ENCODE data around the gene SPIRE1.
"Not testable (repeated sequence)": the region's sequence is repeated elsewhere in the genome, so short reads cannot be mapped to it uniquely, and the experiment has no call there.

Gene SPIRE1

DNA sequence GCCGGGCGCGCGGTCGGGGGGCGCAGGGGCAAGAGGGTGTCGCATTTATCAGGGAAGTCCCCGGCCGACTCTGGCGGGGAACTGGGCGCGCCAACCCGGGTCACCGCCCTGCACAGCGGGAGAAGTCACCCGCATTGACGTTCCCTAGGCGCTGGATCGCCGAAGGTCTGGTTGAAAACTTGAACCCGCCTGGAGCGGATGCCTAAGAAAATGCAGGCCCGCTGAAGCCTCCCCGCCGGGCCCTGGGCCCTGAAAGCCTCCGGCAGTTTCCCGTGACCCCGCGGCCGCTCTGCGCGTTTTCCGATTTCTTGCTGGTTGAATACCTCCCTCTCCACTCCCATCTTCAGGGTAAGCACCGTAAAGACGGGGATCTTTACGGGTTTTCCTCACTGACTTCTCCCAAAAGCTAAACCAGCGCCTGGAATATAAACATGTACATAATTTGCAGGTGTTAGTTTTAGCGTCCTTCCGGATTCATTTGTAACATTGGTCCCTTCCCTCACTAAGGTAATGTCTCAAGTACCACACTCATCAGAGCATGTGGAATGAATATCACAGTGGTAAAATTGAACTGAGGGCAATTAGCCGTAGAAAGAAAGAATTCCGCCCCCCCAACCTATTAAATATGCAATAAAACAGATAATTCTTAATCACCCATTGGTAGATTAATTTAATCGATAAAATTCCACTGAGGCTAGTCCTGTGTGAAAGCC is 675 bp upstream of the SPIRE1 start:
- H3K4me3 ChIP-seq (ENCODE audit: low read length) = peak overlapping the region; percentile 65; the same call in 1 of the 2 replicates
- TF ChIP-seq ZNF274 (IDR thresholded peaks at IDR 0.05; ENCODE audit: low read depth, low read length) = no peak

GRCh38 chr18:12656938-12657683 is 796 bp downstream of the SPIRE1 start:
- peak overlapping the region; percentile 65 for H3K4me3 ChIP-seq (ENCODE audit: low read length)
- TF ChIP-seq ZNF274 (IDR thresholded peaks at IDR 0.05; ENCODE audit: low read depth, low read length) = no peak

DNA sequence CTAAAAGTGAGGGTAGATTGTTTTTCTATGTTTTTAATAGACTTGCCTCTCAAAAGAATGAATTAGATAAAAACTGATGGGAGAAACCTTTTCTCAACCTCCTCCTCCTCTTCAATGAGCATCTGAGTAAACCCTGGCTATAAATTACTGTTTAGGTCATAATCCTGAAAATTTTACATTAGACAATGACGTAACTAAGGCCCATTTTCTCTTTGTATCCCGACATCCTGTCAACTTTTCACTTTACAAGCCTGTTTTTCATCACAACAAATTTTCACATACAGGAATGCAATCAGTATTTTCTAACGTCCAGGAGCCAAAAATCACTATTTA is 1.3 kb downstream of the SPIRE1 start:
- peak overlapping the region; percentile 65 for H3K4me3 ChIP-seq (ENCODE audit: low read length)
- TF ChIP-seq ZNF274 (IDR thresholded peaks at IDR 0.05; ENCODE audit: low read depth, low read length) = no peak

DNA sequence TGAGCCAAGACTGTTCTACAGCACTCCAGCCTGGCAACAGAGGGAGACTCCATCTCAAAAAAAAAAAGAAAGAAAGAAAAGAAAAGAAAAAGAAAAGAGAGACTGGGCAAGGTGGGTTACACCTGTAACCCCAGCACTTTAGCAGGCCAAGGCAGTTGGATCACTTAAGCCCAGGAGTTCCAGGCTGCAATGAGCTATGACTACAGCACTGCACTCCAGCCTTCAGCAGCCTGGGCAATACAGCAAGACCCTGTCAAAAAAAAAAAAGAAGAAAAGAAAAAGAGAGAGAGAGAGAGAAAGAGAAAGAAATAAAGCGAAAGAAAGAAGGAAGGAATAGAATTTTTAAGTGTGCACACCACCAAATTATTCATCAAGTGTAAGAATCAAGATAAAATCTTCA is 2.9 kb downstream of the SPIRE1 start:
- H3K4me3 ChIP-seq (ENCODE audit: low read length) = no peak overlapping the region
- TF ChIP-seq ZNF274 (IDR thresholded peaks at IDR 0.05; ENCODE audit: low read depth, low read length) = no peak

GRCh38 chr18:12652861-12653401 is 5.0 kb downstream of the SPIRE1 start:
- TF ChIP-seq ZNF274 (IDR thresholded peaks at IDR 0.05; ENCODE audit: low read depth, low read length) = no peak
- no peak overlapping the region for H3K4me3 ChIP-seq (ENCODE audit: low read length)

DNA sequence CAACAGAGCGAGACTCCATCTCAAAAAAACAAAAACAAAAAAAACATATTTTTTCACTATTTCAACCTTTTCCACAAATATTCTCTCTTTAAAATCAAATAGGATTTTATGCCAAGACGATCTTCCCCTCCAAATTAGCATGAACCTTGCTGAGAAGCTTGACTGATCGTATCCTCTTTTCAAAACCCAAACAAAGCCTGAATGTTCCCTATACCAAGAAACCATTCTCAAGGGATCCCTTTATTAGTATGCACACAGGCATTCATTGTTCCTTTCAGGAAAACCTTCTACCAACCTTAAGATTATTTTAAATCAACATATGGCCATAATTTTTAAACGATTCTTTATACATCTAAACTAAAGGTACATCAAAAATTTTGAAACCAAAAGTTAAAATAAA is 6.3 kb downstream of the SPIRE1 start:
- no peak overlapping the region for H3K4me3 ChIP-seq (ENCODE audit: low read length)
- no peak for TF ChIP-seq ZNF274 (IDR thresholded peaks at IDR 0.05; ENCODE audit: low read depth, low read length)

DNA sequence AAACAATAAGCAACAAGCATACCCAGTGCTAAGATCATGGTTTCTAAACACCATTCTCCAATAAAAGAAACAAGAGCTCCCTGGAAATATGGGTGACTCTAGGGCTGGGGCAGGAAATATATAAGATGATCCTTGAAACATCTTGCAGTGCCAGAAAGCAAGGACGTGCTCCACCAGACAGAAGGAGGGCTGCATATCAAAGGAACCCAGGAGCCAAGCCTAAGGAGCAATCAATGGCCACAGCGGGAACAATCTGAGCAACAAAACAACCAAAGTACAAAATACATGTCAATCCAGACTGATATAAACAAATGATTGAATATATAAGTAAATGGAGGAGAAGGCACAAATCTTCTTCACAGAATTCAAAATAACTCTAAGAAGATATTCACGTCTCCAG is 10.1 kb downstream of the SPIRE1 start:
- no peak overlapping the region for H3K4me3 ChIP-seq (ENCODE audit: low read length)
- TF ChIP-seq ZNF274 (IDR thresholded peaks at IDR 0.05; ENCODE audit: low read depth, low read length) = no peak

GRCh38 chr18:12645751-12646203 is 12.1 kb downstream of the SPIRE1 start:
- no peak overlapping the region for H3K4me3 ChIP-seq (ENCODE audit: low read length)
- no peak for TF ChIP-seq ZNF274 (IDR thresholded peaks at IDR 0.05; ENCODE audit: low read depth, low read length)

DNA sequence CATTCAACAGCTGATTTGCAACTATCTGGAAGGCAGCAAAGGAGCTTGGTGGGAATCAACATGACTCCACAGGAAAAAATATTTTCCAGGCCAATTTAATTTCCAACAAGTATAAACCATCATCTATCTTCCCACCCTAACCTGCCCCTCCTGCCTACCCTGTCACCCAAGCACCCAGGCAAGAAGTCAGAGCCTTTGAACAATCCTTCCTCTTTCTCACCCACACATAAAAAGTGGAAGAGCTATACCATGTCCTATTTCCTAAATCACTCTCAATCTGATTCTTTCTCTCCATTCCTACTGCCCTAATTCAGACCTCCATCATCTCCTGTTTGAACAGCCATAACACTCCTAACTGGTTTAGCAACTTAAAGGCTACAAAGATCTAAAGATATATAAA is 12.7 kb downstream of the SPIRE1 start:
- no peak overlapping the region for H3K4me3 ChIP-seq (ENCODE audit: low read length)
- no peak for TF ChIP-seq ZNF274 (IDR thresholded peaks at IDR 0.05; ENCODE audit: low read depth, low read length)

GRCh38 chr18:12643756-12644155 is 14.2 kb downstream of the SPIRE1 start:
- not testable (repeated sequence) for H3K4me3 ChIP-seq (ENCODE audit: low read length)

DNA sequence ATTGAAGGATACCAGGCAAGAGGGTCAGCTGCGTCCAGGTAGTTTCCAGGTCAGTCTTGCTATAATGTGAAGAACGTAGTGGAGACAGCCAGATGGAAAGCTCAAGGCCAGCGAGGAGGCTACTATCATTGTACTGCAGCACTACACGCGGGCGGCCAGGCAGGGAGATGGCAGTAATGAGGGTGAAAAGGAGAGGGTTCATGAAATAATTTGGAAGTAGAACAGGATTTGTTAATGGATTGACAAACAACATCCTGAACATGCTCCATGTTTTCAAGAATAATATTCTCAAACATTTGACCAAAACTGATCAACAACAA is 17.1 kb downstream of the SPIRE1 start:
- no peak for TF ChIP-seq ZNF274 (IDR thresholded peaks at IDR 0.05; ENCODE audit: low read depth, low read length)
- no peak overlapping the region for H3K4me3 ChIP-seq (ENCODE audit: low read length)

- H3K4me3 ChIP-seq (ENCODE audit: low read length) = no peak overlapping the region
- no peak for TF ChIP-seq ZNF274 (IDR thresholded peaks at IDR 0.05; ENCODE audit: low read depth, low read length)
Observed at GRCh38 chr18:12639990-12640880, 17.7 kb downstream of the SPIRE1 start.

DNA sequence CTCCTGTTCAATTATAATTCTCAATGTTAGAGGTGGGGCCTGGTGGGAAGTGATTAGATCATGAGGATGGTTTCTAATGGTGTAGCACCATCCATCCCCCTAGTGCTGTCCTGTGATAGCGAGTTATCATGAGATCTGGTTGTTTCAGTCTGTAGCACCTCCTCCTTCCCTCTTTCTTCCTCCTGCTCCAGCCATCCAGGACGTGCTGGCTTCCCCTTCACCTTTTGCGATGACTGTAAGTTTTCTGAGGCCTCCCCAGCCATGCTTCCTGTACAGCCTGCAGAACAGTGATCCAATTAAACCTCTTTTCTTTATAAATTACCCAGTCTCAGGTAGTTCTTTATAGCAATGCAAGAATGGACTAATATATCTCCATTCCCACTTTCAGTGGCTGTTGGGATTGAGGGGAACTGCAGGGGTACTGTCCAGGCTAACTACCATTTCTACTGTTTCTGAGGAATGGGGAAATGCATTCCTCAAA is 19.2 kb downstream of the SPIRE1 start:
- H3K4me3 ChIP-seq (ENCODE audit: low read length) = no peak overlapping the region
- no peak for TF ChIP-seq ZNF274 (IDR thresholded peaks at IDR 0.05; ENCODE audit: low read depth, low read length)

DNA sequence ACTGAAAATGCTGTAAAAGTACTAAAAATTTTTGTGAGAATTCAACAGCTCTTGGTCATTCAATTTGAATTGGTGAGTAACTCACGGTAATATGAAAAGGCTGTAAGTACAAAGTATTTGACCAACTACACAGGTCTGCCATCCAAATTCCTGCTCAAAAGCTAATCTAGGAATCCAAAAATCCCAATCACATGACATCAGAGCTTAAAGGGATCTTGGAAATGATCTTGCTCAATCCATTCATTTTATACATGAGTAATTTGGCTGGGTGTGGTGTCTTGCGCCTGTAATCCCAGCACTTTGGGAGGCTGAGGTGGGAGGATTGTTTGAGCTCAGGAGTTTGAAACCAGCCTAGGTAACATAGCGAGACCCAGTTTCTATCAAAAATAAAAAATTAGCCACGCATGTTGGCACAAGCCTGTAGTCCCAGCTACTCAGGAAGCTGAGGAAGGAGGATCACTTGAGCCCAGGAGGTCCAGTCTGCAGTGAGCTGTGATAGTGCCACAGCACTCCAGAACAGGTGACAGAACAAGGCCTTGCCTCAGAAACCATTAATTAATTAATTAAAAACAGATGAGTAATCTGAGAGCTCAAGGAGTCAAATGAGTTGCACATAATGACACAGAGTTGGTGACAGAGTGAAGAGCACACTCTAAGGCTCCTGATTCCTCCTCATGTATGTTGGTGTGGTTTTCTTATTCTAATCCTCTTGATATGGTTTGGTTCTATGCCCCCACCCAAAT is 19.8 kb downstream of the SPIRE1 start:
- no peak for TF ChIP-seq ZNF274 (IDR thresholded peaks at IDR 0.05; ENCODE audit: low read depth, low read length)
- no peak overlapping the region for H3K4me3 ChIP-seq (ENCODE audit: low read length)

All from GM08714 (cell line).